Left renal cortex interstitium (tissue), 4 donors: ENCODE results near the gene RALA. TPM values are rescaled to one million over a fixed set of nuclear protein-coding genes. Genes with fewer than 3 reads are reported as not detected.

Source experiments
- DNase-seq, 4 donors: peaks; one replicate each; pipeline ENCODE4 v3.0.0-alpha.2; 2013; ENCODE audit warnings: low read depth in 4 of 4, low spot score in 2 of 4, missing footprints in 1 of 4
- polyA plus RNA-seq, 4 donors: library from polyadenylated mRNA; unstranded; fragments of 120-200 nt; gene quantifications; one replicate each; pipeline ENCODE4 v1.2.1, GENCODE V29; 2013; ENCODE audit not compliant: insufficient read length in 4 of 4

The RALA gene
- polyA plus RNA-seq, 4 donors: 58.8 to 71.9 (median 66.8) TPM

DNA sequence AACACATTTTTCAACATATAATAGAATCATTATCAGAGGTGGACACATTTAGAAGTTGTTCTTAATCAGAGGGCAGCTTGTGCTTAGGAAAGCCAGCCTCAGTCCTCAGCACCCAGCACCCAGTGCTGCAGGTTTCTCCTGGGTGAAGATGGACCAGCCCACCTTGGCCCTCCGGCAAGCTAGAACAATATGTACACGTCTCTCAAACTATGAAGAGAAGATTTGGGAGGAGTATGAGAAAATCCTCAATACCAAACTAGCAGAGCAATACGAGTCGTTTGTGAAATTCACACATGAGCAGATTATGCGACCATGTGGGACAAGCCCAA, 13.5 kb upstream of the RALA start:
- DNase-seq: no peak

DNA sequence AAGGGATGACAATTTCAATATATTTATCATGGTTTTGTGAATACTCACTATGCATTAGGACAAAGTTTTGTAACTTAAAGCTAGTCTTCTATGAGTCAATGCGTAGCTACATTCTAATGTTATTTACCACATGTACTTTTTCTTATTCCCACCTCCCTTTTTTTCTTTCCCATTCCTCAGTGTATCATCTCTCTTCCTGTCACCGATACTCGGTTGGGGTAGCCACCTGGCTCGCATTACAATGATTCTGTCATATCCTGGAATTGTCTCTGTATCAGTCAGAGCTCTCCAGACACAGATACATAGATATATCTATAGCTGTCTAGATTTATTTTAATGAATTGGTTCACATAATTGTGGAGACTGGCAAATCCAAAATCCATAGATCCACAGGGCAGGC, 9.8 kb upstream of the RALA start:
- DNase-seq: no peak

DNA sequence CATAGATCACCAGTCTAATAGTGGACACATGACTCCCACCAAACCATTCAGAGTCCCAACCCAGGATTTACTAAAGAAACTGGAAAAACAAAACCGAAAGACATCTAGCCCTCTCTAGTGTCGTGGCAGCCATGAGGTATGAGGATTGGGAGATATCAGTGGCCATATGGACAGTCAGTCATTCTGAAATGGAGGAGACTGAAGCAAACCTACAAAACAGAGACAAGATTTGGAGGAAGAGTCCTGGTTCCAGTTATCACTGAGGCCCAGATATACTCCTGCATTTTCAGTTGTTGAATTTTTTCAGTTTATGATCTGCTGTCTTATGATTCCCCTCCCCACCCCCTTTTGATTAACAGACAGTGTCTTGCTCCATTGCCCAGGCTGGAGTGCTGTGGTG, 9.1 kb upstream of the RALA start:
- no peak for DNase-seq

DNA sequence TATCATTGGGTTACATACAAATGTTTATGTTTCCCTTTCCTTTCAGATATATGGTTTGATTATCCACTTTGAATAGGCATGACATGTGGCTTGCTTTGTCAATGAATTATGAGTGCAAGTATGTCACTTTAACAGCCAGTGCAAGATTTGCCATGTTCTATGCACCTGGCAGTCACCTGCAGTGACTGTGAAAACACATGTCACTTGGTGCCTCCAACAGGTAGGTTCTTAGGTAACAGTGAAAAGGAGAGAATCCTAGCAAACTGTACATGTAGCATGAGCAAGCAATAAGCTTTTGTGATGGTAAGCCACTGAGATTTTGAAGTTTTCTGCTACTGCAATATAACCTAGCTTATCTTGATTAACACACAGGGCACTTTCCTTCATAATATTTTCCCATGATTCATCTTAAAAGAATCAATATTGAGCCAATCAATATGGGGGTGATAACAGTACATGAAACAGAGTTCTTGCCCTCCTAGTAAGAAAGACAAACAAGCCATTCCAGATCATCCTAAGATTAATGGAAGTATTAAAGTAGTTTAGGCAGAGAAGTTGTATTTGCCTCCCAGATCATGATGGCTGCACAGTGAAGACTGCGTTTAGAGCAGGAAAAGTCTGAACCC, 7.9 kb upstream of the RALA start:
- DNase-seq: no peak

DNA sequence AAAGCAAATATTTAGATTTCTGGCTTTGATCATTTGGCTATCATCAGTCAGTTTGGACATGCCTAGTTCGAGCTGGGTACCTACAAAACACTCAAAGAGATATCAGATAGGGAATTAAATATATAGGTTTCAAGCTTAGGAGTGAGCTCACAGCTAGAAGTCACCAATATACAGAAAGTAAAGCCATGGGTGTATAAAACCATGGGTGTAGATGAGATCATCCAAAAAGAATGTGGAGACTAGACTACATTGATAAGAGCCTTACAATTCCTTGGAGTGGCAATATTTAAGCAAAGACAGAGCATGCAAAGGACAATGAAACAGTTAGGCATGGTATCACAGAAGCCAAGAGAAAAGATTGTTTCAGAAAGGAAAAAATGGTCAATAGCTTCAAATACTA, 7.2 kb upstream of the RALA start:
- DNase-seq: no peak

DNA sequence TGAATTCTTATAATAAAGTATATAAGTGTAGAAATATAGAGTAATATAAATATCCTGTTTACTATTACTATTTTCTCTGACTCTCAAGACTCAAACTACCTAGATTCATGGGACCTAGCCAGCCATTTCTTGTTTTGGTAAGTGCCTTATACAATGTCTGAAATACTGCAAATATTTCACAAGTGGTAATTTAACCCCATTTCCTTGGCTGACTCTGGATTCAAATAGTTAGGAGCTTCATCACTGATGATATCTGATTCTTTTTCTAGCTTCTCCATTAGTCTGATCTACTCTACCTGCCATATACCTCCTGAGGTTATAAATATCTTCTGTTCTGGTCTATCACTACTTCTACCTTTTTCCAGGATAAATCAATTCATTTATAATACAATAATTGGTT, 6.4 kb upstream of the RALA start:
- DNase-seq: no peak

DNA sequence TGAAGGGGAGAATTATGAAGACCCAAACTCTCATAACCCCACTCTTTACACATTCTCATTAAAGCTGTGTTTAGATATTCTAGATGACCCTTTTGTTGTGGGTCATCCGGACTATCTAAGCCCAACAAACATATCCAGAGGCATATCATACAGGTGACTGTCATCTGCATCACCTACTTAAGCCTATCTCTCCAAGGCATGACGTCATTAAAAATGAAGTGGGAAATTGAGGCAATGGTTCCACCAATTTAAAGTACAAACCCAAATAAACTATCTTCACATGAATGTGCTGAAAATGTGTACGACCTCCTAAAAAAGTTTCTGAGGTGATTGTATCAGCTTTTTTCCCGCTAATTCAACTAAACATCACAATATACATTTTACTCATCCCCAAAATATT, 4.5 kb upstream of the RALA start:
- DNase-seq: no peak

DNA sequence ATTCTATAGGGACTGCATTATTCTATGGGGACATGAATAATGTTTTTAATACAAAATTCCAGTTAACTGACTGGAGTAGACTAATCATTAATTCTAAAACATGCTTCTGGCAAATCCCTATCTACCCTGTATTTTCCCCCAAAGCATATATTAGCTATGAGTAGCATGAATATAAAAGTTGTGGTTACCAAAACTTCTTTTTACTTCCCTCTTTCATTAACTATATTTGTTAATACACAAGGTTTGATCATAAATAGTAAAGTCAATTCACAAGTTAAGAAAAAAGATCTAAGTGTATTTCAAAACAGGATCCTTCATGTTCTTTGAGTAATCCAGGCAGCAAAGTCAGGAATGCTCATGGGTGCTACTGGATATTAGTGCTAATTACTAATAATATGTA, 2.9 kb upstream of the RALA start:
- DNase-seq: no peak

DNA sequence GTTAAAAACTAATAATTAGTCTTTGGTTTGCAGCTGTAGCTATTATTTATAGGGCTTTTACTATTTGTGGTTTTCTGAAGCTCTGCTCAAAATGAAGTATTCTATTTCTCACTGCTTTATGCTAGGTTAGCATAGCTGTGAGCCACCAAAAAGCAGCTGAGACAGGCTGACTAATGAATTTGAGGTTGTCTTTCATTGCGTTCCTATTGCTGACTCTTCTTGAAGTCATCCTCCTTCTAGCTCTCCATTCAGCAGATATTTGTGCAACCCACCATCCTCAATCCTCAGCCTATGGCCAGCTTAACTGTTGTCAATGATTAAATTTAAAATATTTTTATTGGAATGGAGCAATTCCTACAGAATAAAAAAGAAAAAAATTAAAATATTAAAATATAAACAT, 2.1 kb upstream of the RALA start:
- no peak for DNase-seq

DNA sequence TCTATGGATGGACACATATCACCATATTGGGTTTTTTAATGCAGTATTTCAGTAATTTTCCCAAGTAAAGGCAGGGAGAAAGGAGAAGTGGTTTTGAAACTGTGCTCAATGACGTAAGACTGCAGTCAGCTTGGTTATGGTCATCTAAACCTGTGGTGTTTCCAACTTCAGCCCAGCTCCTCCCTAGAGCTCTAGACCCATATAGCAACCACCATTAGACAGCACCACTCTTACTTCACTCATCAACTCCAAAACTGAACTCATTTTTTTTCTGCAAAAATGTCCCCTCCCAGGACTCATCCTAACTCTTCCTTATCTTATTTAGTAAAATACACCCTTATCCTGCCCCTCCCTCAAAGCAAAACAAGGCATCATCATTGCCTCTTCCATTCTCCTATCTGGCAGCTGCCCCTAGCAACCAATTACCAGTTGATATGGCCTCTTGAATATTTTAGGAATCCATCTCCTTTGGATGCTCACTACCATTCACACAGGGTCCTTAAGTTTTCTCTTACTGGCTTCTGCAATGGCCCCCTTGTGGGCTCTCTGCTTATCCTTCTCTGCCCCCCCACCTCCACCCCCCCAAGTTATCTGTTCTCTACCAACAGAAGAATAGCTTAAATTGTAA, 1.5 kb upstream of the RALA start:
- DNase-seq: no peak

DNA sequence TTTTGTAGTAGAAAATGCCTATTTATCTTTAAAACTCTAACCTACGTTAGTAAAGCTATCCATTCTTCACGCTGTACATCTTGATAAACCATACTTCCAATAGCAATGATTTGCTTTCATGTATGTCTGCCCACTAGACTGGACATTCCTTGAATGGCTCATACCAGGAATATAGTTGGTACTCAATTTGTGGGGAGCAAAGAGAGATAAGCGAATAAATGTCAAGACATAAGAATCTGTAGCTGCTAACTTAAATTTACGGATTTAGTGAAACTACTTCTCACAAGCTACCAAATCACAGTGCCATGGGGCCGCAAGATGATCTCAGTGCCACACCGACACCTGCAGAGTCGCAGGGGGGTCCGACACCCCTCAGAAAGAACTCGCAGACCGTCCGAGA, 763 bp upstream of the RALA start:
- peak in 1 of 4 donors; percentile 12 for DNase-seq

DNA sequence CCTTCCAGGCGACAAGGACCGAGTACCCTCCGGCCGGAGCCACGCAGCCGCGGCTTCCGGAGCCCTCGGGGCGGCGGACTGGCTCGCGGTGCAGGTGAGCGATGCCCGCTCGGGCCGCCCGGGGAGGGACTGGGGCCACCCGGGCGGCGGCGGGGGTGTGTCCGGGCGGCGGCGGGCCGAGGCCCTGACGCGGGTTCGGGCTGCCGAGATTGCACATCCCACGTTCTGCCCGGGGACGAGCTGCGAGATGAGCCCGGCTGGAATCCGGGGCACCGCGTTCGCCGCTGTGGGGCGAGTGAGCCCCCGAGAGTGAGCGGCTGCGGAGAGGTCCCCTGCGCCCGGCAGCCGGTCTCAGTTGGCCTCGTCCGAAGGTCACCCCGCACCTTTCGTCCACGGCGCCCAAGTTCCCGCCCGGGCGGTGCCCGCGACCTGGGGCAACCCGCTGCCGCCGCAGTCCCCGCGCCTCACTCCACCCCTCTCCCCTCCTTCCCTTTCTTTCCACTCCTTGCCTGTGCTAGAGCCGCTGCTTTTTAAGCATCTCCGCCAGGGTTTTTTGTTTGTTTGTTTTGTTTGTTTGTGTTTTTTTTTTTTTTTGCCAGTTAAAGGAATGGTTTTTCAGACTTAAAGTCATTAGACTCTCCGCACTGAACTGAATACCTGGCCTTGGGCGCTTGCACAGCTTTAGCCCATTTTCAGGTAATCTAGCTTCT, 515 bp downstream of the RALA start:
- no peak for DNase-seq

DNA sequence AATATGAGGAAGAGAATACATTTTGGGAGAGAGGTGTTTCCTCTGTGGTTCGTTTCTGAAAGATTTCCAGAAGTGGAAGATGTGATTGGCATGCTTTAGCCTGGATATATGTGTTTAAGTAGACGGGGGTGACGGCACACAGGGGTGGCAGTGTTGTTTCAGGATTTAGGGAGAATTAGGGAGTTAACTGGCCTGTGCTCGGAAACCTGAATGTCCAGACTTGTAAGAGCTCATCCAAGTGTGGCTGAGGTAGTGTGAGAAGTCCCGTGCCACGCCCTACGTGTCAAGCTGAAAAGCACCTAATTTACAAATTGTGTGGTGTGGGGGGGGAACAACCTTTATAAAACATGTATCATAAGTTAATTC, 1.1 kb downstream of the RALA start:
- peak in 1 of 4 donors; percentile 16 for DNase-seq

DNA sequence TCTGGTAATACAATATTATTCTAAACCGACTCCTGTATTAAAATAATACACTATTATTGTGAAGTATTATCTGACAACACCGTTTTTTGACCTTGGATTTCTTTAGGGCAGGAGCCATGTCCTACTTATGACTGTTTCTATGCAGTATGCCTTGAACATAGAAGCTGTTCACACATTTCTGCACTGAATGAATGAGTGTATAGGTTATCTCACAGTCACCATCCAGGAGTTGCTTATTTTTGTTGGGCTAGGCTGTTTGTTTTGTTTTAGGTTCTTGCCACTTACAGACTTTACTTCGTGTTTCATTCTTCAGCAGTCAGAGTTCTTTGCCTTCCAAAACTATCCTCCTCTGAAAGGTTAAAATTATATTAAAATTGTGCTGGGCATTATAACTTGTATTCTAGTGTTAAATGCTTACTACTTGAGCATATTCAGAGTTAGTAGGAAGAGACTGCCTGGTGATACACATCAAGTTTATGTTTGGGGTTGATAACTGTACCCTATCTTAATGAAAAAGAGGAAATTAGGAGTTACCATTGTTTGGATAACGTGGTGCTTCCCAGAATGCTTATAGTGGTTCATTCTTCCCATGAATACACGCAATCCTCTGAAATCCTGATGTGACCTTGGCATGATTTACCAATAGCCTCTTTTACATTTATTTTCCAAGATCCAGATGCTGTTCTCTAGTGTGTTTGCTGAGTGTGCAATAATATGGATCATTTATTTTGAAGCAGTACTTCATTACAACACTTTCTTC, 1.7 kb downstream of the RALA start:
- no peak for DNase-seq

DNA sequence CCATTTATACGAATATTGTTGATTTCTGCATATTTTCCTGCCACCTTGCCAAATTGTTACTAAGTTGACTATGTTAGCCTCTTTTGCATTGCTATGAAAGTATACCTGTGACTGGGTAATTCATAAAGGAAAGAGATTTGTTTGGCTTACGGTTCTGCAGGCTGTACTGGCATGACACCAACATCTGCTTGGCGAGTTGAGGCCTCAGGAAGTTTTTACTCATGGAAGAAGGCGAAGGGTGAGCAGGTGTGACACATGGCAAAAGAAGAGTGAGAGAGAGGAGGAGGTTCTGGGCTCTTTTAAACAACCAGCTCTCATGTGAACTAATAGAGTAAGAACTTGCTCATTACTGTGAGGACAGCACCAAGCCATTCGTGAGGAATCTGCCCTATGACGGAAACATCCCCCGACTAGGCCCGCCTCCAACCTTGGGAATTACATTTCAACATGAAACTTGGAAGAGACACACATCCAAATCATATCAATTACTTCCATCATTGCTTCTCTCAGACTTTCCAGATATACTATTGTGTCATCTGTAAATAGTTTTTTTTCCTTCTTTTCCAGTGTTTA, 8.4 kb downstream of the RALA start:
- DNase-seq: no peak

DNA sequence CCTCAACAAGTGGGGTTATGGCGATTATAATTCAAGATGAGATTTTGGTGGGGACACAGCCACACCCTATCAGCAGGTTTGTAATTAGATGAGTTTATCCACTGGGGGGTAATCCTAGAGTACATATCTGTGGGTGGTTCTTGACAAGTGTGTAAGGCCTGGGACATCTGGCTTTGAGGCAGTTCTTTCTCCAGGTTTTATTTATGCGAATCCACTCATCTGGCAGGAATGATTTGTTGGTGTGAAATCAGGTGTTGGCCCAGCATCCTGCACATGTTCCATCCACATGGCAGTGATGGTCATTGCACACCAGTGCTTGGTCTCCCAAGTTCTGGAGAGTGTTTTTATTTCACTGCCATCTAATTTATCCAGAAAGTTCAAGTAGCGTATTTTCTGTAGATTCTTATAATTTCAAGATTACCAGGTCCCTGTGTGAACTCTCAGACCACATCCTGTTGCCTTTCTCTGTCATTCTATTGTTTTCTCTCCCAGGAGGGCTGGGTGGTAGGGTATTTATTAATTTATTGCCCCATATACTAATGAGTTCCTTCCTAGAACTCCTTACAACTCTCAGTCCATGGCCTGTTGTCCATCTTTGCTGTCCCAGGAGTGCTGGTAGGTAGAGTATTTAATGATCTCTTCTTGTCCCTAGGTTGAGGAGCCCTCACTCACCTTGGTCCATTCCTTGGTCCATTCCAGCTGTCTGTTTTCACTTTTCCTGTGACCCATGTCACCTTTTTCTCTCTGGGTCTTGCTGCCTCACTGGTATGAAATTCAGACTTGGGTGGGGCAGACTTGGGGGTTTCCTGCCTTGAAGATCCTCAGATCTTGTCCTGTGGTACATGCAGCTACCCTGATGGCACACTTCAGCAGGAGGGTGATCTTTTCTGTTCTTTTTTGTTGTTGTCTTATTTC, 10.4 kb downstream of the RALA start:
- no peak for DNase-seq

DNA sequence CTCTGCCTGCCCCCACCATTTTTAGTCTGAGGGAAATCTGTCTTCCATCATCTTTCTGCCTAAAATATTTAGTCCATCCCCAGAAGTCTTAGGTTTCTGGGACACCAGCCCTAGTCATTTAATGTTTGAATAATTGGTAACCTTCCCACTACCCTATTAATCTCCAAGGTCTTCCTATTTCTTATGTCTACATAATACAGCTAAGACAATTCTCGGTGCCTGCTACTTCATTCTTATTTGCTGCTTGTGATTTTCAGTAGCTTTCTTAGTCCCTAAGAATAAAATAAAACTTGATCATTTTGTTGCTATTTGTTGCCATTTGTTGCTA, 11.1 kb downstream of the RALA start:
- no peak for DNase-seq

DNA sequence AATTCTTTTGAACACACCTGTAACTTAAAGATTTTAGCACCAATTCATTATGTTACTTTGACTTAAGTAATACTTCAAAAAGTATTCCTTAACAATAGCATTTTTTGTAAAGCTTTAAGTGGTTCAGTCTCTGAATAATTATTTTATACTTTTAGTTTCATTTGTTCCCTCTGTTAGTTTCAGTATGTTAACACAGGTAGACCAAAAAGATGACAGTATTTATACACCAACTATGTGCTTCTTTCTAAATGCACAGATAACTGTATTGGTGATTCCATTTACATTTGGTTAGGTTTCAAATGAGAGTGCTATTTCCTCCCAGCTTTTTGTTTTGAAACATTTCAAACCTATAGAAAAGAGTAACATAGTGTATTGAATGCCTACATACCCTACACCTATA, 14.0 kb downstream of the RALA start:
- DNase-seq: no peak

DNA sequence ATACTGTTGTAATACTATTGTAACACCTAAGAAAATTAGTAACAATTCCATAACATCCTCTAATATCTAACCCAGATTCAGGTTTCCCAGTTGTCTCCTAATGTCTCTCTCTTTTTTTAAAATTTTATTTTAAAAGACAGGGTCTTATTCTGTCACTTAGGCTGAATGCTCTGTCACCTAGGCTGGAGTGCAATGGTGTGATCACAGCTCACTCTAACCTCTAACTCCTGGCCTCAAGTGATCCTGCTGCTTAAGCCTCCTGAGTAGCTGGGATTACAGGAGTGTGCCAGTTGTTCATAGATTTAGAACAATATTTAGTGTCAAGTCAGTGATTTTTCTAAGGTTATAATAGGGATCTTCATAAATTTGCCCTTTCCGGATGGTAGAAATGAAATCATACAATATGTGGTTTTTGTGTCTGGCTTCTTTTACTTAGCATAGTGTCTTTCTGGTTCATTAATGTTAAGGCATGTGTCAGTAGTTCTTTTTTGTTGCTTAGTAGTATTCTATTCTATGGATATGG, 14.7 kb downstream of the RALA start:
- DNase-seq: no peak

DNA sequence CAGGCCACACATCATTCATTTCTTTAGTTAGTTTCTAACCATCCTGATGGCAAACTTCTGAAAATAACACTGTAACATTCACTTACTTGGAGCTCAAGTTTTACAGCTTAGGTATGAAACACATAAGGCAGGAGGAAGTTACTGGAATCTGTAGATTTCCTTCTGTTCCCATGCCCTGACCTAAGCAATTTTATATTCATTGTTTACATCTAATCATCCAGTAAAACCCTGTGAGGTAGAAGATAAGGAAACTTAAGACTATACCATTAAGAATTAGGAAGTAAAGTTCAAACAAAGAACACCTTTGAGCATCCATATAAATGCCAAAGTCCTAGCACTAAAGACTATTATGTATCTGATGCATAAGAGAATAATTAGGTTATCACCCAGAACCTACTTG, 19.5 kb downstream of the RALA start:
- no peak for DNase-seq
